ENCODE data around the gene RENBP.

The RENBP gene

DNA sequence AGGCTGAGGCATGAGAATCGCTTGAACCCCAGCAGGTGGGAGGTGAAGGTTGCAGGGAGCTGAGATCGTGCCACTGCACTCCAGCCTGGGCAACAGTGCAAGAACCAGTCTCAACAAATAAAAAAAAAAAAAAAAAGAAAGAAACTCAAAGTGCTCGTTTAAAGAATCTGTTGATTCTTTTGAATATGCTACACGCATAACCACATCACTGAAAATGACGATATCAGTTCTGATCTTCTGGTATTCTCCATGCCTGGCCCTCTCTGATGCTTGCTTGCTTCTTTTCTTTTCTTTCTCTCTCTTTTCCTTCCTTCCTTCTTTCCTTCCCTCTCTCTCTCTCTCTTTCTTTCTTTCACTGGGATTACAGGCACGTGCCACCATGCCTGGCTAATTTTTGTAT, 32.6 kb downstream of the RENBP start:
- no peak for DNase-seq

DNA sequence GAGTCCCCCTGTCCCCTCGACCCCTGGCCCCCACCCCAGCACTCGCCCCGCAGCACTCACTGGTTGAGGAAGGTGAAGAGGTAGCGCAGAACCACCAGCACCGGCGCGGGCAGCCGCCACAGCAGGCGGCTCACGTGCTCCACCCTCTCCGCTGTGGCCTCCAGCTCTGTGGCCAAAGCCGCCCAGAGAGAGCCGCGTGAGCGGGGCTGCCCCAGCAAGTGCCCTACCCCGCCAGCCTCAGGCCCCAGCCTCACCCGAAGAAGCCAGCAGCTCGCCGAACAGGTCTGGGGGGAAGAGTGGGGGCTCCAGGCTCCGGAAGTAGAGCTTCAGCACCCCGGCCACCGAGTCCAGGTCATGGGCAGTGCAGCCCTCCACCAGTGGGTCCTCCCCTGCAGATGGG, 34.0 kb downstream of the RENBP start:
- DNase-seq, result no peak

DNA sequence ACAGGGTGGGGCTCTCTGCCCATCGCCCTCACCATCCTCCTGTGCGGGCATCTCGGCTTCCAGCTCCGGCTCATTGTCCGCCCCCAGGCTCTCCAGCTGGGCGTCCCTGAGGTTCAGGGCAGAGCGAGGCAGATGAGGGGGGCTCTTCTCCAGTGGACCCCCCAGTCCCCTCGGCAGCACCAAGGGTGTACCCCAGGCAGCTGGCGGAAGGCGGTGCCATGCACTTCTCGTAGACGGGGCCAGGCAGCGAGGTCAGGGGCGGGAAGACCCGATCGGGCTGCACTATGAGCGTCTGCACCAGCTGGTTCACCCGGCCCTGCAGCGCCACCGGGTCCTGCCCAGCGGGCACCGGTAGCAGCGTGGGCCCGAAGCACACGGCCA, 34.5 kb downstream of the RENBP start:
- no peak for DNase-seq

DNA sequence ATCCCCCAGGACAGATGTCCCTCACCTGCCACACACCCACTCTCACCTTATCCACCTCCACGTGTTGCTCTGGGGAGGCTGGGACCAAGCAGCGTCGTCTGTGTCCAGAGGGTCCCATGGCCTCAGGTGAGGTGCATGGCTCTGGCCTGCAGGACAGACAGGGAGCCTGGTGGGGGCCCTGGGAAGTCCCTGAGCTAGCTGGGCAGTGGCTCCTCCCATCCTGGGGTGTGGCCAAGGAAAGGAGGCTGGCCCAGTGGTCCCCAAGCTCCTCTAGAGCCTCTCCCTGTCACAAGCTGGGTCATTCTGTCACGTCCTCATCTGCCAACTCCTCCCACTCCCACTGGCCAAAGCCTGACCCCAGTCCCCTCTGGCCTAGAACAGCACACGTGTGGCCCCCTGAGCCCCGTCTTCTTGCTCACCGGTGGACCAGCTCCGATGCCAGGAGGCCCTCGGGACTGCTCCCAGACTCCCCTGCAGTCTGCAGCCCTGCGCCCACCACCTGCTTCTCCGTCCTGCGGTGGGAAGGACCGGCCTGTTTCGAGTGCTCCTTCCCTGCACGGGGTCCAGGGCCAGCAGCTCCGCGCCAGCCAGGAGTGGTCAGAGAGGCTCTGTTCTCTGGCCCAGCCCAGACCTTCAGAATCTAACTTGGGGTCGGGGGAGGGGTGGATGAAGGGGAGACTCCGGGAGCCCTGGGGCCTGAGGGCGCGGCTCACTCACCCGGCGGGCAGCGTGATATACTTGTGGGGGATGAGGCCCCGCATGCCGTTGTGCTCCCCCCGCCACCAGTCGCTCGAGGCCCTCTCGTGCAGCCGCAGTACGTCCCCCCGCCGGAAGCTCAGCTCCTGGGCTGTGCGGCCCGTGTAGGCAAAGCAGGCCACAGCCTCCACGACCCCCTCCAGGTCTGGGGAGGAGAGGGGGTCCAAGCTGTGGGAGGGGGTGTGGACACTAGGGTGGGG, 35.1 kb downstream of the RENBP start:
- DNase-seq, result peak; percentile 21

DNA sequence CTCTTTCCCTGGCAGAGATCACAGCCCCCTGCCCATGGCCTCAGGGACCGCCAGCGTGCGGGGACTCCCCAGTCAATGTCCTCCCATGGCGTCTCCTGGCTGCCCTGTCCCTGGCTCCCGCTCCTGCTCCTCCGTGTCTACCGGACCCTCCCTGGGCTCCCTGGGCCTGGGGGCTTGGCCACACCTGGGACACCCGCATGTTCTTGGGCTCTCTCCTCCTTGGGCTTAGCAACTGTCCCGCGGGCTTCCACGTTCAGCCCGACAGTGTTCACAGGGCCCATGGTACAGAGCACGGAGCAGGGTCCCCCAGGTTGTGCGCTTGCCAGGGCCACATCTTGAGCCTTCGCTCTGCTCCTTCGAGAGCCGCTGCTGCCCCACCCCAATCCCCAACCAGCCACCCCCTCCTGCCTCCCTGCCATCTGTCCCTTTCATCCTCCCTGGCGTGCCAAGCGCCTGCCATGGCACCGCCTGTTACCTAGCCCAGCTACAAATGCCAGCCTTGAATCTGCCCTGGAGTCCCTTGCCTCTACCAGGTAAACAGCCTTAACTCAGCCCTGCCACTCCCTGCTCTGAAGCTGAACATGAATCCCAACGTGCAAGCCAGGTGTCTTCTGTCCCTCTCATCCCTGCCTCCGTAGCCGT, 36.1 kb downstream of the RENBP start:
- no peak for DNase-seq

DNA sequence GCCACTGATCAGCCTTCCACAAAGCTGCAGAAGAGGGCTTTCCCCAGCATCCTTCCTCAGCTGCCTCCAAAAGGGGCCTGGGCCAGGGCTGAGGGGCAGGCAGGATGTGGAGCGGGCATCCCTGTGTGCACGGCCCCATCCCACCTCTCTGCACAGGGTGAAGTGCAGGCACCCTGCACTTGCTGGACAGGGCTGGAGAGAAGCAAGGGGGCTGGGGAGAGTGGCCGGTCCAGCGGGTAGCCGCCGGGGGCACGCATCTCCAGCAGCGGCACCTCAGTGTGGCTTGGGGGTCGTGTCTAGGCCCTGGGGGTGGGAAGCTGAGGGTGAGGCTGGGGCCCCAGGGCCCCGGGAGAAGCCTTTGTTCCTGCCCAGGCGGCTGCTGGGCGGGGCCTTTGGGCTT, 37.0 kb downstream of the RENBP start:
- DNase-seq, result no peak

DNA sequence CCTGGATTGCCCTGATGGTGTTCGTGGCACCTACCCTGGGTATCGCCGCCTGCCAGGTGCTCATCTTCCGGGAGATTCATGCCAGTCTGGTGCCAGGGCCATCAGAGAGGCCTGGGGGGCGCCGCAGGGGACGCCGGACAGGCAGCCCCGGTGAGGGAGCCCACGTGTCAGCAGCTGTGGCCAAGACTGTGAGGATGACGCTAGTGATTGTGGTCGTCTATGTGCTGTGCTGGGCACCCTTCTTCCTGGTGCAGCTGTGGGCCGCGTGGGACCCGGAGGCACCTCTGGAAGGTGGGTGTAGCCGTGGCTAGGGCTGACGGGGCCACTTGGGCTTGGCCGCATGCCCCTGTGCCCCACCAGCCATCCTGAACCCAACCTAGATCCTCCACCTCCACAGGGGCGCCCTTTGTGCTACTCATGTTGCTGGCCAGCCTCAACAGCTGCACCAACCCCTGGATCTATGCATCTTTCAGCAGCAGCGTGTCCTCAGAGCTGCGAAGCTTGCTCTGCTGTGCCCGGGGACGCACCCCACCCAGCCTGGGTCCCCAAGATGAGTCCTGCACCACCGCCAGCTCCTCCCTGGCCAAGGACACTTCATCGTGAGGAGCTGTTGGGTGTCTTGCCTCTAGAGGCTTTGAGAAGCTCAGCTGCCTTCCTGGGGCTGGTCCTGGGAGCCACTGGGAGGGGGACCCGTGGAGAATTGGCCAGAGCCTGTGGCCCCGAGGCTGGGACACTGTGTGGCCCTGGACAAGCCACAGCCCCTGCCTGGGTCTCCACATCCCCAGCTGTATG, 38.1 kb downstream of the RENBP start:
- no peak for DNase-seq

DNA sequence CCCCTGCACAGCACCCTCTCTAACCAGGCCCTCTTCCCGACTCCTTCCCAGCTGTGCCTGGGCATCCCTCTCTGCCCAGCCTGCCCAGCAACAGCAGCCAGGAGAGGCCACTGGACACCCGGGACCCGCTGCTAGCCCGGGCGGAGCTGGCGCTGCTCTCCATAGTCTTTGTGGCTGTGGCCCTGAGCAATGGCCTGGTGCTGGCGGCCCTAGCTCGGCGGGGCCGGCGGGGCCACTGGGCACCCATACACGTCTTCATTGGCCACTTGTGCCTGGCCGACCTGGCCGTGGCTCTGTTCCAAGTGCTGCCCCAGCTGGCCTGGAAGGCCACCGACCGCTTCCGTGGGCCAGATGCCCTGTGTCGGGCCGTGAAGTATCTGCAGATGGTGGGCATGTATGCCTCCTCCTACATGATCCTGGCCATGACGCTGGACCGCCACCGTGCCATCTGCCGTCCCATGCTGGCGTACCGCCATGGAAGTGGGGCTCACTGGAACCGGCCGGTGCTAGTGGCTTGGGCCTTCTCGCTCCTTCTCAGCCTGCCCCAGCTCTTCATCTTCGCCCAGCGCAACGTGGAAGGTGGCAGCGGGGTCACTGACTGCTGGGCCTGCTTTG, 38.9 kb downstream of the RENBP start:
- DNase-seq, result no peak

DNA sequence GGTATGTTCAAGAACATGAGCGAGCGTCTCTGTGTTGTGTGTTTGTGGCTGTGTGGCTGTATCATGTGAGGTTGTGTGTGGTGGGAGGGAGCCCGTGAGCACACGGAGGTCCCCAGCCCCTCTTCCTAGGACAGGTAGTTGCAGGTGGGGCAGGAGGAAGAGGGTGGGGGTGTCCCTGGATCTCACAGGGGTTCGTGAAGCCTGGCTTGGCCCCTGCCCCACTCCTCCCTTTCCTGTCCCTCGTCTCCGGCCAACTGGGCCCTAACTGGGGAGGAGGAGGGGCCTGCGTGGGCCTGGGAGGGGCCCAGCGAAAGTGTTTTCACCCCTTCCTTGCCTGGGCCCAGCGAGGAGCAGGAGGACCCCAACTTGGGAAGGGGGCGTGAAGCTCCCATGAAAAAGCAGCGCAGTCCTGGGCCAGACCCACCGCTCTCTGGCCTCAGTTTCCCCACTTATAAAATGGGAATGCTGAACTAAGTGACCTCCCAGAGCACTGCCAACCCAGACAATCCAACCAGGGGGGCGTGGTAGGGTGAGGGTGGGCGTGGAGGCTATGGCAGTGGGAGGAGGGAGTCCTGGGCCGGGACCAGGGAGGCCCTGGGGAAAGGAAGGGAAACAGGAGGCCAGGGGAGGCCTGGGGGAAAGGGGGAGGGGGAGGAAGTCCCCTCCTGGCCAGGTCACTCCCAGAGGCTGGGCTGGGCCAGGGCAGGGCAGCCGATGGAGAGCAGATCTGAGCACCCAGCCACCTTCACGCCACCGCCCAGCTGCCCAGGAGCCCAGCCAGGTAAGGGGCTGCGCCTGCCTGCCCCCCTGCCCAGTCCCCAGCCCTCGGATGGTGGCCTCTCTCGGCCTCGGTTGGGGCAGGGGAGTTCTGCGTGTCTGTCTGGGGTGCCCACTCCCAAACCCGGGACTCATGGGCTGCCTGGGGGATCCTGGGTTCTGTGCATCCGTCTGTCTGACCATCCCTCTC, 40.2 kb downstream of the RENBP start, which contains the start of gene AVPR2:
AVPR2 (plus strand) TSS at position 683 of the 967 bp plus-strand sequence. CDS start 473 bp downstream, outside the sequence.
- DNase-seq, result no peak

DNA sequence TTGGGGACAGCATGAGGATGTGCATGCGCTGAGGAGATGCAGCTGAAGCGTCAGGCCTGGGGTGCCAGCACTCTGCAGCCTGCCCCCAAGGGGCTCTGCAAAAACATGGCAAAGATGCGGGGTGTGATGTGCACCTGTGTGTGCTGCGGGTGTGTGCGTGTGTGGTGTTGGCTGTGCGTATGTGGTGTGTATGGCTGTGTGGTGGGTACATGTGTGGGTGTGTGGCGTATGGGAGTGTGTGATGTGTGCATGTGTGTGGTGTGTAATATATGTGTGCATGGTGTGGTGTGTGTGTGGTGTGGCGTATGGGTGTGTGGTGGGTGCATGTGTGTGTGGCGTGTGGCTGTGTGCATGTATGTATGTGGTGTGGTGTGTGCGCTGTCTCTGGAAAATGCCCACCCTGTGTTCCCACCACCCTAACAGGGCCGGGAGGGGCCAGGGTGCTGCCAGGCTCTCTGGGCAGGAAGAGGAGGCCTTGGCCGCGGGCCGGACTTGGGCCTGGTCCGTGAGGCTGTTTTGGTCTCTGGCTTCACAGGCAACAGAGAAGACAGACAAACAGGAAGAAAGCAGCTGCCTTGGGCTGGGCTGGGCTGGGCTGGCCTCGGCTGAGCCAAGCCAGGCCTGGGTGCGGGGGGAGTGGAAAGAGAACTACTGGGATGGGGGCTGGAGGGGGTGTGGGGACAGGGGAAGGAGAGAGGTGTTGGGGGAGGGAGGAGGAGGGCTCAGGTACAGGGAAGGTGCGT, 41.0 kb downstream of the RENBP start:
- no peak for DNase-seq

DNA sequence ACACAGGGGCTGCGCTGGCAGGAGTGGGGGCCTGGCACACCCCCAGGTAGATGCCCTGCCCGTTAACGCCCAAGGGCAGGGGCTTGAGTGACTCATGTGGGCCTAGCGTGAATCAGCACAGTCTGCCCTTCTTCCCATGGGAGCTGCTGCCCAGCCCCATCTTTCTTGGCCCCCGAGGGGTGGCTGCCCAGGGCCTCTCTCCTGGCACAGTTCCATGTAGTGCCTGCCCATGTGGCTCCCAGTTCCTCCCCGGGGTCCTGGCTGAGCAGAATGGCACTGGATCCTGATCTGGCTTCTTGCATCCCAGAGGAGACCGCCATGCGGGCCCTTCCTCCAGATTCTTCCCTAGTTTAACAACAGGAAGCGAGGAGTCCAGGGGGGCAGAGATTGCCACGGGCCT, 42.1 kb downstream of the RENBP start:
- no peak for DNase-seq

DNA sequence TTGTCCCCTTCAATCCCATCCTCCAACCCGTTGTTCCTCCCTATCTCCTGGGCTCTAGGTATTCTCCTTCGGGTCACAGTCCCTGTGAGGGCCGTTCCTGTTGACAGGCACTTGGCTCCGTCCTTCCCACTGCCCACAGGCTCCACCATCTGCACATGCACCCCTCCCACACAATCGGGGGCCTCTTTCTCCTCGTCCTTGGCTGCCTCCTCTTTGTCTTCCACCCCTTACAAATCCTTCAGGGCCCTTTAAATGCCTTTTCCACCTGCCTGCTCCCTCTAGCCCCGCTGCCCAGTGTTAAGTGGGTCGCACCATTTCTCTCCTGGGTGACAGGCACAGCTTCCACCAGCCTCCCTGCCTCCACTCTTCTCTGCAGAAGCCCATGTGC, 42.7 kb downstream of the RENBP start:
- no peak for DNase-seq

DNA sequence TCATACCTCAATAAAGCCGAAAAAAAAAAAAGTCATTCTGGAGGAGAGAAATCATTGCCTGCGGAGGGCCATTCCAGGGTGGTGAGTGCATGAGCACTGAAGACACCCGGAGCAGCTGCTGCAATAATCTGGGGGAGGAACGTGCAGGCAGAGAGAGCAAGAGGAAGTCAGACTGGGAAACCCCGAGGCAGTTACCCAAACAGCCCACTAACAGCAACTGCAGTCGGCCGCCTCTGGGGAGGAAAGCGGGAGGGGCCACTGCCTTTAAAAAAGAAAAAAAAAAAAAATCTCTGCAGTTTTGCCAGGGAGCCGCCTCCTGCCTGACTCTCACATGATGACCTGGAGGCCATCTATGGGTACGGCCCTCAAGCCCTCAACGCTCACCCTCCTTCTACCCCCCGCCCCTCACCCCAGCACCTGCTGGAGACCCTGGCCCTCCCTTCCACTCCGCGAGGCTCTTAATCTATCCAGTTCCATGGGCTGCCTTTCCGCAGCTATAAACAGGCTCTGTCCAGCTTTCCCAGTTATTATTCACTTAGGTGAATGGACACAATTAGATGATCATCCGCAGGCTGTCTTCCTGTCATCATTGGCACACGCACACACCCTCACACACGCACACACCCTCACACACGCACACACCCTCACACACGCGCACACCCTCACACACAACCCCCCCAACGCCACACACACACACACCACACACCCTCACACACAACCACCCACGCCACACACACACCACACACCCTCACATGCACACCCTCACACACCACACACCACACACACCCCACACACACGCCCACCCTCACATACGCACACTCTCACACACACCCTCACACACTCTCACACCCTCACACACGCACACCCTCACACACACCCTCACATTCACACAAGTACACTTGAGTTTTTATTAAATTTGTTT, 43.4 kb downstream of the RENBP start:
- peak; percentile 76 for DNase-seq

DNA sequence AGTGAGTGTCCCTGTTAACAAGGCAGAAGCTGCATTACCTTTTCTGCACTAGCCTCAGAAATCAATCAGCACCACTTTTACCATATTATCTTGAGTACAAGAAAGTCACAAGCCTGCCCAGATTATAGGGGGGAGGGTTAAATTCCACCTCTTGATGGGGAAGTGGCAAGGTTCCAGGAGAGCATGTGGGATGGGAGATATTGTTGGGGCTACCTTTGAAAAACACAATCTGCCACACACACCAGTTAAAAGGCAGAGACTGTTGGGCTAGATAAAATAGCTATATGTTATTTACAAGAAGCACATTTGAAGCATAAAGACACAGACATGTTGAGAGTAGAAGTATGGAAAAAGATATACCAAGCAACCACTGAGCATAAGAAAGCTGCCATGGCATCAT, 46.5 kb downstream of the RENBP start:
- no peak for DNase-seq

DNA sequence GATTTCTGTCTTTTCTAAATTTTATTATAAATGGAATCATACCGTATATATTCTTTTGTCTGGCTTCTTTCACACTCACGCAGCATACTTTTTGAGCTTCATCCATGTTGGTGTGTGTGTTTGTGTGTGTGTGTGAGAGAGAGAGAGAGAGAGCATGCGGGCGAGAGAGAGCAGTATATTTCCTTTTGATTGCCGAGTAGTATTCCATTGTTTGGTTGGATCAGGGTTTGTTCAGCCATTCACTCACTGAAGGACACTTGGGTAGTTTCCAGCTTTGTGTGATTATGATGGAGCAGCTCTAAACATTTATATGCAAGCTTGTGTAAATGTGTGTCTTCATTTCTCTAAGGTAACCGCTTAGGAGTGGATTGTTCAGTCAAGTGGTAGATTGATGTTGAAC, 55.3 kb downstream of the RENBP start:
- peak; percentile 66 for DNase-seq

DNA sequence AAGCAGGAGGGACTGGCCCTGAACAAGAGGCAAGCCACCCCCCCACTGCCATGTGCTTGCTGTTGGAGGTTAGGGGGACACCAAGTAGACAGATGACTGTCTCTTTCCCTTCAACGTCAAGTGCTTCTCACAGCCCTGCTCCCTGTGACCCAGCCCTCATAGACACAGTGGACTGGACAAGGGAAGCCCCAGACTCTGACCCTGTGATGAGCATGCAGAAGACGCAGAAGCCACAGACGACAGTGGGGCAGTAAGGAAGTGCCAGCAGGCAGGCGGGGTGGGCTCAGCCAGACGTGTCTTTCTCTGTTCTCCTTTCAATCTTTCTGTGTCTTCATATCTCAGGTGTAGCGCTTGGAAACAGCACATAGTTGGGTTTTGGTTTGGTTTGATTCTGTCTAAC, 56.1 kb downstream of the RENBP start:
- no peak for DNase-seq

DNA sequence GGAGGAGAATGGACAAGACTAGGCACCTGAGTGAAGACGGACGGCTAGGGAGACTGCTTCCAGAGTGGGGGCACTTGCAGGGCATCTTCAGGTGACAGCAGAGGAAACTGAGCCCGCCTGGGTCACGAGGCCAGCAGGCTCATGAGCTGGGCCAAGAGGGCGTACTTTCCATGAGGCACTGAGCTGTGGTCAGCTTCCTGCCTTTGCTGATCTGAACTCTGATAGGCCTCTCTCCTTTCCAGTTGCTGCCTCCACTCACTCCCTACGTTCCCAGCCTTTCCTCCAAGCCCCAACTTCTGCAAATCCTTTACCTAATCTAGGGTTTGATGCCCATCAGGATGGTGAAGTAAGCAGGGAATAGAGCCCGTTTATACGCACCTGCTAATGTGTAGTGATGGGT, 57.1 kb downstream of the RENBP start:
- DNase-seq, result no peak

DNA sequence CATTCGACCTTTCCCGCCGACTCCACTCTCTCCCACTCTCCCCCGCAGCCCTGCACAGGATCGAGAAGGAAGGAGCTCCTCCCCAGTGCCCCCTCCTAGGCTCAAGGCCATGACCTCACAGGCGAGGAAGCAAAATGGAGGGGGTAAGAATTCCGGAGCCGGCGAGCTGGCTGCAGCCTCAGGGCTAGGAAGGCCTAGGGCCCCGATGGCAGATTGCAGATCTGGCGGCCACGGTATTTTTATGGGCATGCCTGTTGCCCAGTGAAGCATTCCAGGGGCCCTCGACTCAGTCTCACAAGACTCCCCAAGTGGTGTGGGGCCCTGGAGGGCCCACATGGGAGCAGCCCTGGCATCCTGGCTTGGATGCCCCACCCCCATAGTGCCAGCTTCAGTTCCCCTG, 57.5 kb downstream of the RENBP start:
- no peak for DNase-seq

DNA sequence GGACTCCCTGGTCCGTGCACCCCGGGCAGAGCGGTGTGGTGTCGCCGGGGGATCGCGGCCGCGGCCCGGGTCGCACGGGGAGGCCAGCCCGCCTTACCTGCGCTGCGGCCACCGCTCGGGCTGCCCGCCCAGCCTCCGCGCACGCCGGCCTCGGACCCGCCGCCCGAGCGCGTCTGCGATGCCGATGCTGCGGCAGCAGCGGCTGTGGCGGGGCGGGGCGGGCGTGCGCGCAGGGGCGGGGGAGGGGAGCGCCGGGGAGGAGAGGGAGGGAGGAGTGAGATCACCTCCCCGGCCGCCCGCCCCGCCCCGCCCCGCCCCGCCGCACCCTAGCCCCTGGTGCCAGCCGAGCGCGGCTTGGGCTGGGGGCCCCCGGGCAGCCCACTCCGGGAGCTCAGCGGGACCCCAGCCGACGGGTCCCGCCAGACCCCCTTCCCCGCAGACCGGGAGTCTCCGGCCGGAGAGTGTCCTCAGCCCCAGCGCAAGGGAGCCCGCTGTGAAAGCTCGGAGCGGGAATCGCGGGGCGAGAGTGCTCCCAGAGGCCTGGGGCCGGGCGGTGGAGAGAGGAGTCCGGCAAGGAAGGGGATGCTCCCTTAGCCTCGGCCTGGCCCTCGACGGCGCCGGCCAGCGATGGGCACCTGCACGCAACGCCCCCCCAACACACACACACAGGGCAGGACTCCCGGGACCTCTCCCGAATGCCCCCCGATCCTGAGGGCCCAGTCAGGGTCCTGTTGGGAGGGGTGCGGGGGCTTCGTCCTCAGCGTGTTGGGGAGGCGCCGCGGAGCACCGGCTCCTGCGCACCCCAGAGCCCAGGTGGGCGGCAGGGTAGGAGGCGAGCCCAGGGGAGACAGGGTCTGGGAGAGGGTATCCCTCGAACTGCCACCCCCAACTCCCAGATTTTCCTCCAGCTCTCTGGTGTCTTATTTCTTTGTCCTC, 58.2 kb downstream of the RENBP start, which contains the start of gene L1CAM:
L1CAM (minus strand) TSS at position 206 of the 936 bp plus-strand sequence. CDS start 10,337 bp downstream, outside the sequence.
- DNase-seq, result peak; percentile 59

Data from DMS53 (cell line).